Stimulated activated CD8-positive, alpha-beta memory T cell treated with anti-CD3 and anti-CD28 coated beads, Interleukin-2, amount 100 ng/mL, for 48 hours (primary cell): ENCODE measurements around the gene KIAA1328.
"Not testable (repeated sequence)": the region's sequence is repeated elsewhere in the genome, so short reads cannot be mapped to it uniquely, and the experiment has no call there.

Experiments used
- DNase-seq, 2 donors: peaks; one replicate each; pipeline ENCODE4 v3.0.0-alpha.2; 2020; ENCODE audit warnings: low read depth in 2 of 2

The KIAA1328 gene

GRCh38 chr18:37144921-37145320, 316.0 kb downstream of the KIAA1328 start:
- DNase-seq, result no peak

DNA sequence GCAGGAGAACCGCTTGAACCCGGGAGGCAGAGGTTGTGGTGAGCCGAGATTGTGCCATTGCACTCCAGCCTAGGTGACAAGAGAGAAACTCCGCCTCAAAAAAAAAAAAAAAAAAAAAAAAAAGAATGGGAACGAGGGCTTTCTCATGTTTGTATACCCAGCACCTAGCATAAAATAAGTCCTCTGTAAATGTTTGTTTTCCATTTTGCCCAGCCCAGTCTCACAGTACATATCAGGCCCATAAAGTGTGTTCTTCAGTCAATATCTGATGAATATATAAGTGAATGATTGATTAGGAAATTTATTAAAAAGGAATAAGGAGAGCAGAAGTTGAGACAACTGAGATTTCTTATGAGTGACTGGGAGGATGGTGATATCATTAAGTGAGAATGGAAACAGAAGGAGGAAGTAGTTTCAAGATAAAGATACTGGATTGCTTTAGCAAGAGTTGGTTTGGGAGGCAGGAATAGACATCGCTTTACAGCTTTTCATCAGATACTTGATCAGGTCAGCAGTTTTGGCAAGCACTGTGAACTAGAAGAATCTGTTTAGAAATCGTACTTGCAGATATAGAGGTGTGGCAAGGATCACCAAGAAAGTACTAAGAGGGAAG, 327.5 kb downstream of the KIAA1328 start:
- DNase-seq, result no peak

- DNase-seq, result no peak
These were observed 331.3 kb downstream of the KIAA1328 start for GRCh38 chr18:37160038-37160820.

DNA sequence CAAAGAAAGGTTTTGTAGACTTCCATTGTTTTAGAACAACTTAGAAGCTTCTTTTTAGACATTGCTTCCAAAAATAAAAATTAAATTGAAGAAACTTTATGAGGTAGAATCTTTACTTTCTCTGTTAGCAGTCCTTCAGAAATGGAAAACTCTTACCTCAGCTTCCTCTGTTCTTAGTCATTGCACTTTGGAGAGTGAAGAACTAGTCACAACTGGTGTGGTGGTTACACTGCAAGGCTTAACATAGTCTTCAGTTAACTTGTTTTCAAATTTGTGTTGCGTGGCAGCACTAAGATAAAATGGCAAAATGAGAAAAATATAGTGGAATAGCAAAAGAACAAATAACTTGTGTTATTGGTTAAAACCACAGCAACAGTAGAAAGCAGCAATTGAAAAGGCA, 332.6 kb downstream of the KIAA1328 start:
- DNase-seq, result no peak

DNA sequence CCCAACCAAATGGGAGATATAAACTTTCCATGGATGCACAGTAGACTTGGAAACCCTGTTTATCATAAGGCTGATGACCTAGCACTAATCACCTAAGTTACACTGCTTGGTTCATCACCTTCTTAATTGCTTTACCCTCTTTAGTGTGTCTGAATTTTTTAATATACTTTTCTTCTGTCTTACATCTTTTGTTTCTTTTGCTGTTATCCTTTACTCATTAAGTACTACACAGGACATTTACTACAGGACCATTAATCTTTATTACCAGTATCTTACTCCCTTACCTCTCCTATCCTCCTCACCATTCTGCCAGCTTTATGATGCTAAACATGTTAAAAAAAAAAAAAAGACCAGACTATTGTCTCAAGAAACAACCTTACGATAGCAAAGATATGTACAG, 333.6 kb downstream of the KIAA1328 start:
- DNase-seq, result no peak

GRCh38 chr18:37163119-37163518, 334.2 kb downstream of the KIAA1328 start:
- DNase-seq, result no peak

DNA sequence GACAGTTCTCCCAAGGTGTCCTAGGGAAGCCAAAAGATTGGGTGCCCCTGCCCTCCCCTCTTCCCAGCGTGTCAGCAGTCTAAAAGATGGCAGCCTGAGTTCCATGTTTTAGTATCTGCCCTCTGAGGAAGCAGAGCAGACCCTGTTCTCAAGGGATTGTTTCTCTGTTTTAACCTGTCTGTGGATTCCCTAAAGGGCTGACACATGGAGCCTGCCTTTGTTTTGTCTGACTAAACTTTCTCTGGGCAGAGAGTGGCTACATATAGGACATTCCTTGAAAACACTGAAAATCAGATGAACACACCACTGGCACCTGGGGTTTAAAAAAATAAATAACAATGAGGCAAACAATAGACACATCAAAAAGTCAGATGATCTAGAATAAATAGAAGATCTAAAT, 337.6 kb downstream of the KIAA1328 start:
- DNase-seq, result no peak

- DNase-seq, result not testable (repeated sequence)
These were observed 338.0 kb downstream of the KIAA1328 start for GRCh38 chr18:37166966-37167365.

DNA sequence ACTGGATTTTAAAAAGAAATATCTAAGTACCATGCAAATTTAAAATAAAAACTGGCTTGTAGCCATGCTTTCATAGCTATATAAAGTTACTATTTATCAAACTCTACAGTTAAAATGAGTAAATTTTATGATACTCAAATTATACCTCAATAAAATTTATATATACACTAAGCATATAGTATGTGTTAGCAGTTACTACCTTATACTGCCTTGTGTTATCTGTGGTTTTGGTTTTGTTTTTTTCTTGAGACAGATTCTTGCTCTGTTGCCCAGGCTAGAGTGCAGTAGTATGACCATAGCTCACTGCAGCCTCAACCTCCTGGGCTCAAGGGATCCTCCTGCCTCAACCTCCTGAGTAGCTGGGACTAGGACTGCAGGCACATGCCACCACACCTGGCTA, 342.1 kb downstream of the KIAA1328 start:
- DNase-seq, result no peak

DNA sequence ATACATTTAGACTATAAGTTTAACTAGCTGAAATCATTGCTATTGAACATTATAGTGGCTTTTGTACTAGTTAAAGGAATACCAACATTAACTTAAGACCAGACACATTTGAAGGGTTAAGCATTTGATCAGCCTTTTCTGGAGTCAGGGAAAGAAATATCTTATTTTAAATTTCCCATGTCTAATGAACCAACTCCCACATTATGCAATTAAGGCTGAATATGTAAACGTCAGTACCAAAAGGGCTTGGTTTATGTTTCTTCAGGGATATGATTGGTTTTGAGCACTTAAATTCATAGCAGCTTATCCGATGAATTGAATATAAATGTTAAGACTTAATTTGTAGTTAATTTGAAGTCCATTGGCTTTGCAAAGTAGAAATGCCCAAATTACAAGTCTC, 344.5 kb downstream of the KIAA1328 start:
- DNase-seq, result no peak

GRCh38 chr18:37175727-37176620, 347.0 kb downstream of the KIAA1328 start:
- DNase-seq, result no peak

GRCh38 chr18:37176621-37176934, 347.7 kb downstream of the KIAA1328 start:
- DNase-seq, result no peak

DNA sequence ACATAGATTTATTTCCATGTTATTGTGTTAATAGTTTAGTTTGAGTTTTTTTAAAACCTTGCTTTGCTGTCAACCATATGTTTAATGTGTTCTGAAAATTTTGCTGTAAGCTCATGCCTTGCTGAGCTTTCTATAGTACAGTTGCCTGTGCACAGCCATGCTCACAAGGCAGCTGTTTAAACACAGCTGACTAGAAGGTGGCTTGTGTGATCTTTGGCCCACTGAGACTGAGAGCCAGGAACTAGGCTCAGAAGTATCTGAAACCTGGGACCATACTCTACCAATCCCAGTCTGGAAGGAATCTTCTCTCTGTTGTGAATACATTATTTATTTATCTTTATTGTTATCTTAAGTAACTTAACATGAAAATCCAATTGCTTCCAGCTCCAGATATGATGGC, 350.5 kb downstream of the KIAA1328 start:
- no peak for DNase-seq

DNA sequence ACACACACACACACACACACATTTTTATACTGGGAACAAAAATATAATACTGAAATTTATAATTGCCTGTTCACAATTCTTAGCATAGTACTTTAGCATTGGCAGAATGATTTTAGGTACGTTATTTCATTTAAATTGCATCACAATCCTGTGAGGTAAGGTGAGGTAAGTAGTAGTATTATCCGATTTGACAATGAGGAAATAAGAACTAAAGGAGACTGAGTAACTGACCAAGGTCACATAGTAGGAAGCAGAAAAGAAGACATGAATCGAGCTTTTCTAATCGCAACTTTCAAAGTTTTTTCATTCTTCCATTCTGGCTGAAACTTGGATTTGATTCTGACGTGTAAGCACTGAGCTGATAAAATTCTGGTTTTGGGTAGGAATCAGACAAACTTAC, 351.2 kb downstream of the KIAA1328 start:
- no peak for DNase-seq

DNA sequence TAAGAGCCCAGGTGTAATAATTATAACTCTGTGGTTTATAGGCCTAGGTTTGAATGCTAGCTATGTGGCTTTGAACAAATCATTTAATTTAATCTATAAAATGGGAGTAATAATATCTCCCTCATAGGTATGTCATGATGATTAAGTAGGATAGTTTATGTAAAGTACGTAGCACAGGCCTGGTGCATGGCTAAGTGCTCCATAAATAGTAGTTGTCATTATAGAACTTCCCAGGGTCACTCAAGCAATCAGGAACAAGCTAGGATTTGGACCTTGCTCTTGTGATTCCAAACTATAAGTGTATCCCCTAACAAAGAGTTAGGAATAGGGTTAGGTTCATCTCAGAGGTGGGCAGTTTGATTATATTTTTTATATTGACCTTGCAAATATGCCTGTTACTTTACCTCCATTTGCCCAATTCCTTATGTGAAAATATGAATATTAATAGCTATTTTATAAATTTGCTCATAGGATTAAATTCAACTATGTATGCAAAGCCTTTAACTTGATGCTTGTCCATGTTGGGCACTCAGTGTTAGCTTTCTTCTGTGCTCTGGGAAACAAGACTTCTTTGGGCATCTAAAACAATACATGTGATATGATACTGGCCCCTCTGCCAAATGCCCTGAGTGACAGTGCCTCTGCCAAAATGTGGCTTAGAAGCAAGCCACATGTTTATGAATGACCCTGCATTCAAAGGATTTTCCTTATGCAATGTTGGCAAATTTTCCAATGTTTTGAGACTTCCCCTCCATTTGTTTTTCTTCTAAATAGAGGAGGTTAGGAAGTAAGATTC, 353.6 kb downstream of the KIAA1328 start:
- no peak for DNase-seq

- no peak for DNase-seq
These were observed 355.4 kb downstream of the KIAA1328 start for GRCh38 chr18:37184209-37184868.

GRCh38 chr18:37188016-37188791, 359.3 kb downstream of the KIAA1328 start:
- no peak for DNase-seq

DNA sequence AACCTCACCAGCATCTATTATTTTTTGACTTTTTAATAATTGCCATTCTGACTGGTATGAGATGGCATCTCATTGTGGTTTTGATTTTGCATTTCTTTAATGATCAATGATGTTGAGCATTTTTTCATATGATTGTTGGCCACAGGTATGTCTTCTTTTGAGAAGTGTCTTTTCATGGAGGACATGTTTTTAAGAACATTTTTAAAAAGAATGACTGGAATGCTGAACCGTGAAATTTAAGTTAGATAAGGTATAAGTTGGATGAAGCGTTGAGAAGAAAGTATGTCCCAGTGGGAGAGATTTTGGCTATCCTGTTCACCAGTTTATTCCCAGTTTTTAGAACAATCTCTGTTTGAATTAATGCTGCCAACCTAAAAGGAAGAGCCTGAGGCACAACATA, 370.8 kb downstream of the KIAA1328 start:
- DNase-seq, result no peak

DNA sequence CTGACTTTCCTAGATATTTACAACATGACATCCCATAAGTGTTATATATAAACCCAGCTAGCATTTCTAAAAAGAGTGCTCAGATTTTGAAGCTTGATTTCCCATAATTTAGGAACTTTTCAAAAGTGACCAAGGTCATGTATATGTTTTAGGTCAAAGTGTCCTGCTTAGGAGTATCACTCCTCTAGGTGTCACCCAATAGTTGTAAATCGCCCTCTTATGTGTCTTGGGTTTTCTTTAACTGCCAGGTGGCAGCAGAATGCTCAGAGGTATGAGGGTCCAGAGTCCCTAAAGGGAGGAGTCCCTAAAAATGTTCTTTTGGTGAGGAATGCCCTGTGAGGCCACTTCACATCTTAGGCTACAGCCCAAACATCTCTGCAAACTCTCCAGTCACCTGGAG, 378.4 kb downstream of the KIAA1328 start:
- no peak for DNase-seq

GRCh38 chr18:37210781-37211180, 381.9 kb downstream of the KIAA1328 start:
- DNase-seq, result no peak
